ENCODE results near the gene TMEM179B.
"Not testable (repeated sequence)": the region's sequence is repeated elsewhere in the genome, so short reads cannot be mapped to it uniquely, and the experiment has no call there.

The TMEM179B gene

GRCh38 chr11:62789576-62789975, 2.4 kb downstream of the TMEM179B start:
- DNase-seq, result no peak

DNA sequence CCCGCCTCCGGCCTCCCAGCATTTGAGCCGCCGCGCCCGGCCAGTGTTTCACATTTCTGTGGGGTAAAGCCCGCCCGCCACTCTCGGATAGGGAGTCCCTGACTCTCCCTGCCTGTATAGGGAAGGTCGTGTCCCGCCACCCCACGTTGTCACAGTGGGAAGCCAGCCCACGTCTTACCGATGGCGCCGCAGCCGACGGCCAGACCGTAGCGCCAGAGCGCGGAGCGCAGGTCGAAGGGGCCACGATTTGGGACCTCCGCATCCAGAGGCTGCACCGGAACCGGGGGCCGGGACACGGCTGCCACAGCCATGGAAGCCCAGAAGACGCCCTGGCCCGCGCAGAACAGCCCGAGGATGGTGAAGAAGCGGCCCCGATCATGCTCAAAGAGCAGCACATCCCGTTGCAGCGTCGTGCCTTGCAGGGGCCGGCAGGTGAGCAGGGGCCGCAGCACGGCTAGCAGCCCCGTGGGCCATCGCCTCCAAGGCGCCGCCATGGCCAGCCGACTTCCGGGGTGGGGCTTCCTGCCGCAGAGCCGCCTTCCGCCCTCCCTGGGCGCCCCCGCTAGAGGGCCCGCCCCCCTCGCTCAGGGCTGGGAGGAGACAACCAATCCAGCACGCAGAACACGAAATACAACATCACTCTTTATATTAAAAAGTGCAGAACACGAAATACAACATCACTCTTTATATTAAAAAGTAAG, 4.4 kb downstream of the TMEM179B start, which contains the start of gene TMEM223:
Gene TMEM223 (minus strand): TSS at position 506 of the 701 bp plus-strand sequence. CDS start 12 bp downstream, at position 494.
- DNase-seq, result peak; percentile 92

- no peak for DNase-seq
Observed at GRCh38 chr11:62792202-62792575, 5.0 kb downstream of the TMEM179B start.

DNA sequence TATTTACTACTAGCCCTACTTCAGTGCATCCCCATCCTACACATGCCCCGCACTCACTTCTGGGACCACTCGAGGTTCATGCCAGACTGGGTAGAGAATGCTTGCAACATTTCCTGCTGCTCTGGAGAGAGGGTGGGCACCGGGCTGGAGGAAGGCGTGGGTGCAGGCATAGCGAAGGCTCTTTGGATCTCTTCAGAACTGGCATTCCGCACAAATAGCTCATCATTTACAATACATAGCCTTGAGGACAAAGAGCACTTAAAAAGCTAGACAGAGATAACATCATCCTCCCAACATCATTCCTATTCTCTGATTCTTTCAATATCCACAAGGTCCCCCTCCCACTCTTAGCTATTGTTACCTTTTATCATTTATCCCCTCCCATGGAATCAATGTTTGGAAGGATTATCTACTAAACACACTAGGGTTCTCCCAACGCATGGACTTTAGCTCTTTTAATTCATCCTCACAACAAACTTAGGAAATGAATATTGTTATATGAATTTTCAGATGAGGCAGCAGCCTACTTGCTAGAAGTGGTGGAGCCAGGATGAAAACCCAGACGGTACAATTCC, 7.1 kb downstream of the TMEM179B start:
- DNase-seq, result no peak

- DNase-seq, result no peak
Observed at GRCh38 chr11:62796281-62796680, 9.1 kb downstream of the TMEM179B start.

- DNase-seq, result no peak
Observed at GRCh38 chr11:62799486-62799885, 12.3 kb downstream of the TMEM179B start.

- no peak for DNase-seq
Observed at GRCh38 chr11:62801071-62801470, 13.9 kb downstream of the TMEM179B start.

GRCh38 chr11:62804310-62805075, 17.3 kb downstream of the TMEM179B start:
- DNase-seq, result no peak

GRCh38 chr11:62805076-62805892, 18.1 kb downstream of the TMEM179B start, which contains the start of gene NXF1:
Gene NXF1, minus strand, starts transcription at chr11:62805440. Its CDS starts 84 bp downstream, at chr11:62805356.
- peak; percentile 95 for DNase-seq

DNA sequence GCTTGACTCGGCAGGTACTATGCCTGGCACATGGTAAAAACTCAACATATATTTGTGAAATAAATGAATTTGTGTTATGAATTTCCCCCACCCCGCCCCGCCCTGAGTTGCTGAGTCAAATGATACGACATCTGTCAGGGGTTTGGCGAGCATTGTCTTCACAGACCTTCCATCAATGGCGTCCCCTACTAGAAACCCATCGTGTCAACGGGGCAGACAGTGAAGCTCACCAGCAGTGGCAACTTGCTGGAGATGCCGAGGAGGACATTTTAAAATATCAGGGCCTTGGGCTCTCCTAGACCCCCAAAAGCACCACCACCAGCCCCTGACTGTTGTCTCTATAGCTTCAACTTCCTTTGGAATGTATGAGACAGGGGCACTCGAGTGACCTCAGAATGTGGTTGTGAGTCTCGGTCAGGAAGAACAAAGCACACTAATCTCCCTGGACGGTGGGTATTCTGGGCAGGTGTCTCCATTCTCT, 18.8 kb downstream of the TMEM179B start:
- no peak for DNase-seq

DNA sequence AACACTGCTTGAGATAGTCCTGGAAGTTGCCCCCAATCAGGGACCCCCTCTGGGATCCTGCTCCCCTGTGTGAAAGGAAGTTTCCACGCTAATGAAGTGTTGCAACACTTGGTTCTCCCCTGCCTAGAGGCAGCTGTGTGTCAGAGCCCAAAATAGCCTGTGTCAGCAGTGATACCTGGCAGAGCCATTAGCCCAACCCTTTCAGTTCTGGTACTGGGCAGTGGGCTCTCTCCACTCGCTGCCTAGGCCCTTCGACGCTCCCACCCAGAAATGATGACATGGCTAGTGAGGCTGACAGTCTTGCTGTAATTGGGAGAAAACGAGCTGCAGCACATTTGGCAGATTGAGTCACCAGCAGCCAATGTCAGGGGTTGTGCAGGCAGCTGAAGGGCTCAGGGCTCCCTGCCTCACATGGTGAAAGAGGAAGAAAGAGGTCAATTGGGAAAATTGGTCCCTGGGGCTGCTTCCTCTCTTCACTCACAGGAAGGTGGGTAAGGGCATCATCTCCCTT, 19.5 kb downstream of the TMEM179B start:
- no peak for DNase-seq

- no peak for DNase-seq
Observed at GRCh38 chr11:62810748-62811147, 23.5 kb downstream of the TMEM179B start.

DNA sequence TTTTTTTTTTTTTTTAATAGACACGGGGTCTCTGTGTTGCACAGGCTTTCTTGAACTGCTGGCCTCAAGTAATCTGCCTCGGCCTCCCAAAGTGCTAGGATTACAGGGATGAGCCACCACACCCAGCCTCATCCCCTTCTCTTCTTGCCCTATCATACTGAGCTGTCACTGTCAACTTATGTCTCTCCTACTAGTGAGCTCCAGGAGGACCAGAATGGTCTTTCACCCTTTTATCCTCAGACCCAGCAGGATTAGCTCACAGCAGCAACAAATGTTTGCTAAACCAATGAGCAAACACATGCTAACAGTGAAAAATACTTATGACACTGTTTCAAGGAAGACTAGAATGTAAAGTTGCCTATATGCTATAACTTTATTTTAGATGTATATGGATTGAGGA, 24.5 kb downstream of the TMEM179B start:
- DNase-seq, result no peak

DNA sequence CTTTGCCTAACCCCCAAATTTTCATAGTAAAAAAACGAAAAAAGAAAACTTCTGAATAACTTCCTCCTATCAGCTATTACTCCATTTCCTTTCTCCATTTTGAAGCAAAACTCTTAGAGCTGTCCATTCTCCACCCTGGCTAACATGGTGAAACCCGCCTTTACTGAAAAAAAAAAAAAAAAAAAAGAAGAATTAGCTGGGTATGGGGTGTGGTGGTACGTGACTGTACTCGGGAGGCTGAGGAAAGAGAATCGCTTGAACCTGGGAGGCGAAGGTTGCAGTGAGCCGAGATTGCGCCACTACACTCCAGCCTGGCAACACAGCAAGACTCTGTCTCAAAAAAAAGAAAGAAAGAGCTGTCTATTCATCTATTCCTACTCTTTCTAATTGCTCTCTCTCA, 29.4 kb downstream of the TMEM179B start:
- no peak for DNase-seq

GRCh38 chr11:62817129-62817528, 29.9 kb downstream of the TMEM179B start:
- DNase-seq, result no peak

- DNase-seq, result no peak
Observed at GRCh38 chr11:62823677-62824076, 36.5 kb downstream of the TMEM179B start.

DNA sequence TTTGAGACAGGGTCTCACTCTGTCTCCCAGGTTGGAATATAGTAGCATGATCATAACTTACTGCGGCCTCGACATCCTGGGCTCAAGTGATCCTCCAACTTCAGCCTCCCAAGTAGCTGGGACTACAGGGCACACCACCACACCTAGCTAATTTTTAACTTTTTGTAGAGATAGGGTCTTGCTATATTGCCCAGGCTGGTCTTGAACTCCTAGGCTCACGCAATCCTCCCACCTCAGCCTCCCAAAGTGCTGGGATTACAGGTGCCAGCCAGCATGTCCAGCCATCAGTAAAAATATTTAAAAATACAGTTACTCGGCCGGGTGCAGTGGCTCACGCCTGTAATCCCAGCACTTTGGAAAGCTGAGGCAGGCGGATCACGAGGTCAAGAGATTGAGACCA, 40.9 kb downstream of the TMEM179B start:
- not testable (repeated sequence) for DNase-seq

GRCh38 chr11:62830904-62831519, 43.8 kb downstream of the TMEM179B start:
- DNase-seq, result no peak

- DNase-seq, result peak; percentile 99
Observed at GRCh38 chr11:62831520-62832335, 44.5 kb downstream of the TMEM179B start, which contains the start of gene STX5. Gene STX5, minus strand, starts transcription at chr11:62832051. Its CDS starts 808 bp downstream, at chr11:62831243.

GRCh38 chr11:62832336-62833234, 45.4 kb downstream of the TMEM179B start, which contains the start of gene TEX54:
Gene TEX54, minus strand, starts transcription at chr11:62832841.
- no peak for DNase-seq

All from left hindlimb (tissue), 1 donor.